Renal pelvis (tissue), 4 donors: ENCODE data around the gene GPRASP2. TPM values are rescaled to one million over a fixed set of nuclear protein-coding genes. Genes with fewer than 3 reads are reported as not detected.

ENCODE experiments used
- DNase-seq: peaks from one replicate; pipeline ENCODE4 v3.0.0-alpha.2; 2013
- polyA plus RNA-seq, 3 donors: library from polyadenylated mRNA; unstranded; fragments of 120-200 nt; gene quantifications; one replicate each; pipeline ENCODE4 v1.2.1, GENCODE V29; 2013; ENCODE audit not compliant: insufficient read length in 3 of 3

The GPRASP2 gene
- polyA plus RNA-seq, 3 donors: 36.7 to 37.5 (median 37.0) TPM

DNA sequence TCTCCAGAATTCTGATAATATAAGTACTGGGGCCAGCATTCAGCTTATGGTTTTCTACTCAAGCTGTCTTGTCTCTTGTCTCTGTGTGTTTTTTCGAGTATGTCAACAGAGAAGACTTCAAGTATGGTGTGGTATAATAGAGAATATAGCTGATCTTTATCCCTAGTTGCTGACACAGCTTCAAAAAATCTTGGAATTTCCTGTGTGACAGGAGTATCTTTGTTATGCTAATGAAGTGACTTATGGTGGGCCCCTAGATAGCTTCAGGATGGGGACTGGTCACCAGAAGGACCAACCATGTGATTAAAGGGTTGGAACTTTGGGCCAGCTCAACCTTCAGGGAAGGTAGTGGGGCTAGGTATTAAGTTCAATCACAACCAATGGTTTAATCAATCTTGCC, 11.2 kb downstream of the GPRASP2 start:
- no peak for DNase-seq

DNA sequence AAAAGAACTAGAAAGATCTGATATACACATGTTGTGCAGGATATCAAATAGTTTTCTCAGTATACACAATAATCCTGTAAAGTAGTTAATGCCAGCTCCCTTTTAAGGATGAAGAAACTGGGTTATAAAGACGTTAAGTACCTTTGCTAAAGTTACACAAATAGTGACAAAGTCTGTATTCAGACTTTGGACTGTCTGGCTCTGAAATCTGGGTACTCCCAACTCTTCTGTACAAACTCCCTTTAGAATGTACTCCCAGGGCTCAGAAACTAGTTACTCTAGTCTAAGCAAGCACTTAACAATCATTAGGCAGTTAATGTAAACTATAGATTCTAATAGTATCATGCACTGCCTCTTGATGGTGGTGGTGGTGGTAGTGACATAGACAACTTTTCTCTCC, 15.5 kb downstream of the GPRASP2 start:
- no peak for DNase-seq

DNA sequence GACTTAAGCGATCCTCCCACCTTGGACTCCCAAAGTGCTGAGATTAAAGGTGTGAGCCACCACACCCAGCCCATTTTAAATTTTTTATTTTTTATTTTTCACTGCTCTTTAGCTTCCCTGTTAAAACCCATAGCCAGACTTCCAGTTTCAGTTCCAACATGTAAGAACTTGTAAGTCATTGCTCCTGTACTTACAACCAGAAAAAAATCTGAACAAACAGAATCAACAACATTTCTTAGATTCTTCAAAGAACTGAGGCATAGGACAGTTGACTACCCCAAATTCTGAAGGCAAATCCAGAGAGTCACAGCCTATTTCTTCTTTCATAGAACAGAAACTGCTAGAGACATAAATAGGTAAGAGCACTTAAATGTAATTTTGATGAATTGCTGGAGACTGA, 16.4 kb downstream of the GPRASP2 start:
- no peak for DNase-seq

DNA sequence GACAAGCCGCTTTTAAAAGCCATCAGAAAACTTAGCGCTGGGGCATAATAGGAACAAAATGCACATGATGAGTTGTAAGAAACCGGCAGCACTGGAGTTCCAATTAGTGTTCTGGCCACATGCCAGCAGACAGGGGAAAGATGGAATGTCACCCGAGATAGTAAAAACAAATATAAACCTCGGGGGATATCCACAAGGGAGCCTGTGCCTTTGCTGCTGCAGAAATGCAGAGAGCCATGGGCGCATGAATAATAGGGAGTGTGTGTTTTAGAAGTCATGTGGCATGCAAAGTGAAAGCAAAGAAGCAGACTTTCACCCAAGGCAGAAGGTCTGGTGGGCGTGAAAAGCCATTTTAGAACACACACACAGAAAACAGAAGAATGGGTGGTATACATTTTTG, 27.4 kb downstream of the GPRASP2 start:
- no peak for DNase-seq

DNA sequence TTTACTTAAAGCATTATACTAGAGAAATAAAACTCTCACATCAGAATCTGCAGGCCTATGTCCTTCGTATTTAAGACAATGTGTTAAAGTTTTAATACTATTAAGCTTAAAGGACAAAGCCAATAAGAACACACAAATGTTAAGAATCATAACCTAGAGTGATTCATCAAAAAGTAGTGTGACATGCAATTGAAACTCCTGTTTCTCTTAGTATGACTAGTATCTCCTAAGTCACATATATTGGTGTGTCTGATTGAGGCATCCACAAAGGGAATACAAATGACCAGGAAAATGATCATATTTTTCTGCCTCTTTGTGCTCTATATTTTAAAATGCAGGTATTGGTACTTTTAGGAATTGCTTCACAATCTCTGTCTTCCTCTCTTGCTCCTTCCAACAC, 32.1 kb downstream of the GPRASP2 start:
- no peak for DNase-seq

DNA sequence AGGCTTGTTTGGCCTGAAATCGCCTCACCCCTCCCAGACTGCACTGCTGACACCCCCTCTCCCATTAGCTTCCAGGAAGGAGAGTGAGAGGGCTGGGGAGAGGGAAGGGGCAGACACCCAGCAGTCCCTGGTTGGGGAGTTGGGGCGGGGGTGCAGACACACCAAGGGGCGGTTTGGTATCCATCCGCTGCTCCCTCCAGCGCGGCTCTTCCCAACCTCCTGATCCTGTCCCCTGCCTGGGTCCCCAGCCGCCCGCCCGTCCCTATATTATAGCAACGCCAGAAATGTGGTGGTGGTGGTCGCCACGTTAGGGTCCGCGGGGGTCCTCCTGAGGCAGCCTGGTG, 33.2 kb downstream of the GPRASP2 start:
- DNase-seq: no peak

DNA sequence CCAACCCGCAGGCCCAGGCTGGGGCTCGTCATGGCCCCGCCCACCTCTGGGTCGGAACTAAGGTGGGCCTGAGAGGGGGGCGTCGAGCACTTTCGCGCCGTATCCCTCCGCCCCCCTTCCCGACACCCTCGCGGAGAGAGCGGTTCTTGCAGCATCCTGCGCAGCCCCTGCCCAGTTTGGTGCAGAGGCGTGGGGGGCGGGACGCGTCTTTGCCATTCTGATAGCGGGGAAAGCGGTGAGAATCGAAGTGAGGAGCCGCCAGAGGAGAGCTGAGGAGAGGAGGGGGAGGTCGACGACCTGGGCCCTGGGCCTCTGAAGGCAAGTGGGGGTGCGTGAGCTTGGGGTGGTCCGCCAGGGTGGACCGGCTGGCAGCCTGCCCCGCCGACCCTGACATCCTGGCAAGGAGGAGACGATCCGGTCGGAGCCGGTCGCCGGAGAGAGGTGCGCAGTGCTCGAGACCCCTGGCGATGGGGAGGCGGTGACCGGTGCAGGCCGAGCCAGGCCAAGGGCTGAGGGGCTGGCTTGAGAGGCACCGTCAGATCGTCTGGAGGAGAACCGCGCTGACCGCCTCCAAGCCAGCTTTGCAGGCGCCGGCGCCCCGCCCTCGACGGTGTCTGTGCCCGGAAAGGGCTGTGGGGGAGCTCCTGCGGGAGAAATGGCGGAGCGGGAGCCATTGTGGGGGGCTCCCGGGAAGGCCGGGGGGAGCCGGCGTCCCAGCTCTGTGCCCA, 33.8 kb downstream of the GPRASP2 start:
- DNase-seq: peak; percentile 48

DNA sequence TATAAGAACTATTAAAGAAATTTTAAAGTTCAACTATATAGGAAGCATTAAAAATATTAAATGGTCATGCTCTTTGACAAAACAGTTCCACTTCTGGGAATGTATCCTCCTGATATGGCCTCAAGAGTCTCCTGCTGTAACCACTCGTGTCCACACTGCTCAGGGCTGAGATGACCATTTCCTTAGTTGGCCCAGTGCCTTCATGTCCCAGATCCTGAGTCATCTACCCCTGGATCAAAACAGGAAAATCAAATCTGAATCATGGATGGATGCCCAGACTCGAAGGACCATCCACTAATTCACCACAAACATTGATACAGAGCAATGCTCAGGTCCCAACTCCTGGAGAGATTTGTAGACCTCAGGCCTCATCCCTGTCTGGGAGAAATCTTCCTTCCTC, 53.0 kb downstream of the GPRASP2 start:
- DNase-seq: no peak

DNA sequence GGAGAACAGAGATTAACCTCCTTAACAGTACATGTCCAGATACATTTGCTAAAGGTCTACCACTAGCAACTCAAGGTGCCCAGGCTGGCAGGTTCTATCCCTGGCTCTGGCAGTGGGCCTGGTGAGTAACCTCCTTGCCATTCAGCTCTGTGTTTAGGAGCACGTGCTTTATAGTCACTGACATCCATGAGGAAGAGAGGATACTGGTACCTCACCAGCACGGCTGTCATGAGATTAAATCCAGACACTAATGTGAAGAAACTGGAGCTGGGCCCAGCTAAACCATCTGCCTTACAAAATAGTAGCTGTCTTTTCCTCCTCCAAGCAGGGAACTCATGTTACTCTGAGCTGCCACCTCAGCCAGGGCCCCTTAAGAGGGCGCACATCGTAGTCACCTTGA, 53.6 kb downstream of the GPRASP2 start:
- DNase-seq: no peak

DNA sequence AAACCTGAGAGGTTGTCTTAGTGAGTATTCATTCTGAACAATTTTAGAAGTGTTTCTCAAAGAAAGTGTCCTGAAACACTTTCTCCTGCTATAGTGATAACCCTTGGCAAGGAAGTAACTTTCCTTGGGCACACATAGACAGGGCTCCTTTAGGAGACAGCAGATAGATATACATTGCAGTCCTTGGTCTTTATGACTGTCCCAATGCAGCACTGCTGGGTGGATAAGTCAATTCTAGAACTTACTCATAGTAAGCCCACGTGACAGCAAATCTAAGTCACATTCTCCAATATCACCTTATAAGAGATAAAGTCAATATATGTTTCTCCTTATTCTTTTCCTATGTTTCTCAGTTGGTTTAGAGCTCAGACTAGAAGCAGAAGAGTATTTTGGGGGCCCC, 55.0 kb downstream of the GPRASP2 start:
- no peak for DNase-seq

Other genes with a start within 250 kb of the GPRASP2 start
- 1 to 10 TPM in 1 of 3 donors, under 1 TPM in 2; 0.19 to 1.8 (median 0.97) TPM for gene TCP11X2, start 240.6 kb upstream of the GPRASP2 start, polyA plus RNA-seq
- 10 to 100 TPM; 52.6 to 70.0 (median 66.0) TPM for gene TMSB15A, start 195.7 kb upstream of the GPRASP2 start, polyA plus RNA-seq
- gene ARMCX5, start 112.9 kb upstream of the GPRASP2 start, polyA plus RNA-seq: 10 to 100 TPM; 14.2 to 15.9 (median 15.8) TPM
- 10 to 100 TPM; 11.5 to 16.3 (median 14.2) TPM for gene GPRASP1, start 61.0 kb upstream of the GPRASP2 start, polyA plus RNA-seq
- 10 to 100 TPM; 17.9 to 19.6 (median 18.8) TPM for gene GPRASP3, start 8.3 kb downstream of the GPRASP2 start, polyA plus RNA-seq
- under 1 TPM in 1 of 3 donors, not detected in 2; 0.76 TPM for gene RAB40AL, start 224.8 kb downstream of the GPRASP2 start, polyA plus RNA-seq